GM21390 (cell line): ENCODE data around the gene SLC38A8.

Experiments used
- ATAC-seq: cut with Tn5 transposase; IDR thresholded peaks from one replicate; pipeline ENCODE4 v1.9.1; 2021; ENCODE audit not compliant: unreplicated experiment

Gene SLC38A8

GRCh38 chr16:83973077-83973476 is 69.5 kb downstream of the SLC38A8 start:
- ATAC-seq: no peak

- ATAC-seq: no peak
Observed at GRCh38 chr16:83972256-83973008, 70.2 kb downstream of the SLC38A8 start.

- no peak for ATAC-seq
Observed at GRCh38 chr16:83971165-83972130, 71.1 kb downstream of the SLC38A8 start.

- ATAC-seq: no peak
Observed at GRCh38 chr16:83970430-83970815, 72.2 kb downstream of the SLC38A8 start.

- no peak for ATAC-seq
Observed at GRCh38 chr16:83969771-83970429, 72.7 kb downstream of the SLC38A8 start.

GRCh38 chr16:83968891-83969649 is 73.5 kb downstream of the SLC38A8 start:
- ATAC-seq: no peak

GRCh38 chr16:83968306-83968851 is 74.2 kb downstream of the SLC38A8 start:
- no peak for ATAC-seq

- no peak for ATAC-seq
Observed at GRCh38 chr16:83967838-83968305, 74.7 kb downstream of the SLC38A8 start, which contains the start of gene NECAB2. NECAB2 (plus strand) TSS chr16:83968244; CDS start chr16:83968649, 405 bp downstream.

GRCh38 chr16:83967091-83967490 is 75.5 kb downstream of the SLC38A8 start:
- no peak for ATAC-seq

GRCh38 chr16:83966153-83966696 is 76.4 kb downstream of the SLC38A8 start:
- no peak for ATAC-seq

- no peak for ATAC-seq
Observed at GRCh38 chr16:83965444-83966152, 77.0 kb downstream of the SLC38A8 start.

- no peak for ATAC-seq
Observed at GRCh38 chr16:83964684-83965443, 77.7 kb downstream of the SLC38A8 start.

- ATAC-seq: no peak
Observed at GRCh38 chr16:83963277-83964119, 79.1 kb downstream of the SLC38A8 start.

GRCh38 chr16:83961591-83961990 is 81.0 kb downstream of the SLC38A8 start:
- no peak for ATAC-seq

- ATAC-seq: no peak
Observed at GRCh38 chr16:83960521-83961249, 81.9 kb downstream of the SLC38A8 start.
